ENCODE results near the gene CHST5.

CHST5 gene

DNA sequence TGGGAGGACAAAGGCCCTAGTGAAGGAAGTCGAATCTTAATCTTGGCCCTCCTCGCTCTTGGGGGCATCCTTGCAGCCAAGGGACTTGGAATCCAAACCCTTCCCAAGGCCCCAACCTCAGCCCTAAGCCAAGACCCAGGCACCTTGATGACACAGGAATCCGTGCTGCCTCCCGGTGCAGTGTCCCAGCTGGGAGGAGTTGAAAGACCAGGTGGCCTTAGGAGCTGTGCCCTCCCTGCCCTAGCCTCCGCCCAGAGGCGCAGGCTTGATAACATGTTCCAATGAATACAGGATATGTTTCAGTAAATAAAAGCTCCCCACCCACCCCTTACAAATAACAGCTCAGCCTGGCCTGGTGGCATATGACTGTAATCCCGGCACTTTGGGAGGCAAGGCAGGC, at the start of gene CHST5:
Gene CHST5 (minus strand): TSS at position 208 of the 400 bp plus-strand sequence. CDS start 5,724 bp downstream, outside the sequence.
- no peak for DNase-seq (ENCODE audit: low read depth, low spot score)

DNA sequence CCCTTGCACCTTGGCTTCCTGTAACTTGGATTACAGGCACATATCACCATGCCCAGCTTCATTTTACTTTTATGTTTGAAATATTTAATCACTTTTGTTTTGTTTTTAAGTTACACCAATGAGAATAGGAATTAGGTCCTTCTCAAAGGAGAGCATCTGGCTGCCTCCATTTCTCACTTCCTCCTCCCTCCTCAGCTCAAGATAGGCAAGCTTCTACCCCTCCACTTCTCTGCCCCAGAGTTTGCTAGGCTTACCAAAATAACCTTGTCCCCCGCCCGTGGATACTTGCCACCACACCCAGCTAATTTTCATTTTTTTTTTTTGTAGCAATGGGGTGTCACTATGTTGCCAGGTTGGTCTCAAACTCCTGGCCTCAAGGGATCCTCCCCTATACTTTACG, 48.2 kb upstream of the CHST5 start:
- DNase-seq (ENCODE audit: low read depth, low spot score): no peak

GRCh38 chr16:75579281-75579834, 43.5 kb upstream of the CHST5 start:
- no peak for DNase-seq (ENCODE audit: low read depth, low spot score)

GRCh38 chr16:75578725-75579124, 42.8 kb upstream of the CHST5 start:
- DNase-seq (ENCODE audit: low read depth, low spot score): no peak

DNA sequence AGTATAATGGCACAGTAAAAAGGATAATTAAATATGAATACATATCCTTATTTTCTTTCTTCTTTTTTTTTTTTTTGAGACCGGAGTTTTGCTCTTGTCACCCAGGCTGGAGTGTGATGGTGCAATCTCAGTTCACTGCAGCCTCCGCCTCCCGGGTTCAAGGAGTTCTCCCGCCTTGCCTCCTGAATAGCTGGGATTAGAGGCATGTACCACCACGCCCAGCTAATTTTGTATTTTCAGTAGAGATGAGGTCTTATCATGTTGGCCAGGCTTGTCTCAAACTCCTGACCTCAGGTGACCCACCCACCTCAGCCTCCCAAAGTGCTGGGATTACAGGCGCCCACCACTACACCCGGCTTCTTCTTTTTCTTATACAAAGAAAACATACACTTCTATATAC, 42.3 kb upstream of the CHST5 start:
- DNase-seq (ENCODE audit: low read depth, low spot score): no peak

DNA sequence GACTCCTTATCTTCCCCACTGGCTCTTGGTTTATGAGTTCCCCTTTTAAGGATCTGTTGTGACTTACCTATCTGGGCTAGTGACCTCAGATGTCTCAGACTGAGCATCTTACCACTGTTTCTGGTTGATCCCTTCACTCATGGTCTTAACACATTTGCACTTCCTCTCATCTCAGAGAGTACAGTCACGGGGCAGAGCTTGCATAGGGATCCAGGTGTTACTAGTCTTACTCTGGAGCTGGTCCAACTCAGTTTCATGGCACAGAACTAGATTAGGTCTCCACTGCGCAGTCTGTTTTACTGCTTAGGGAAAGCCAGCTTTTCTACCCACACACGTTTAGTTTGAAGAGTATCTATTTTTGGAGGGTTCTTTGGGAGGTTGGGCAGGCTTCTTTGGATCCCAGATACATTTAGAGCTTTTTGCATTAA, 40.5 kb upstream of the CHST5 start:
- no peak for DNase-seq (ENCODE audit: low read depth, low spot score)

DNA sequence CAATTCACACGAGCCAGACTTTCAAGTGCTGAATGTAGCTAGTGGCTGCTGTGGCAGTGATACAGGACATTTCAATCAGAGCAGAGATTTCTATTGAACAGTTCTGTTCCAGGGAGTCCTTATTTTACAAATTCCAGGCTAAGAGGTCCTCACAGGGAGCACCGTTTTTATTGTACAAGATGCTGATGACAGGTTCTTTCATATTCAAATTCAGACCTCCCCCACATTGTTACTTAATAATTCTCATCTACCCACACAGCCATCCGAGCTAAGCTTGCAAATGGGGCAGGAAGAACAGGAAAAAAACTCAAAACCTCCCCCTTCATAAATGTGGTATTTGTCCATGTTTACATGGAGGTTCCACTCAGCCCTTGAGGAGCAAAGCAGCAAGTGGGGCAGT, 40.0 kb upstream of the CHST5 start:
- DNase-seq (ENCODE audit: low read depth, low spot score): no peak

DNA sequence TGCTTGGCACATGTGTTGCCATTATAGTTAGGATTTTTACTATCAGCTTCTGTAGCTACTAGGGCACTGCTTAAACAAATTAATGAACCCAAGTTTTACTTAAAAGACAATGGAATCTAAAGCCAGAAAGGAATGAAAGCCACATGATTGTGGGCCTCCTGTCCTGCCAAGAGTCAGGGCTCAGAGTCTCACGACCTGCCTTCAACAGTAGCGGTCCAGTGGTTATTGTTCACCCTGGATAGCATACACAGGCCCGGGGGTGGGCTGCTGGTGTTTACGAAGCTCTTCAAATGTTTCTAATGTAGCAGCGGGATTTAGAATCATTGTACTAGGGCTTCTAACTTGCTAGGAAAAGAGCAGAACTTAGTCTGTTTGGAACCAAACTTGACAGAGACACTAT, 38.0 kb upstream of the CHST5 start:
- no peak for DNase-seq (ENCODE audit: low read depth, low spot score)

GRCh38 chr16:75572864-75573542, 37.1 kb upstream of the CHST5 start:
- no peak for DNase-seq (ENCODE audit: low read depth, low spot score)

DNA sequence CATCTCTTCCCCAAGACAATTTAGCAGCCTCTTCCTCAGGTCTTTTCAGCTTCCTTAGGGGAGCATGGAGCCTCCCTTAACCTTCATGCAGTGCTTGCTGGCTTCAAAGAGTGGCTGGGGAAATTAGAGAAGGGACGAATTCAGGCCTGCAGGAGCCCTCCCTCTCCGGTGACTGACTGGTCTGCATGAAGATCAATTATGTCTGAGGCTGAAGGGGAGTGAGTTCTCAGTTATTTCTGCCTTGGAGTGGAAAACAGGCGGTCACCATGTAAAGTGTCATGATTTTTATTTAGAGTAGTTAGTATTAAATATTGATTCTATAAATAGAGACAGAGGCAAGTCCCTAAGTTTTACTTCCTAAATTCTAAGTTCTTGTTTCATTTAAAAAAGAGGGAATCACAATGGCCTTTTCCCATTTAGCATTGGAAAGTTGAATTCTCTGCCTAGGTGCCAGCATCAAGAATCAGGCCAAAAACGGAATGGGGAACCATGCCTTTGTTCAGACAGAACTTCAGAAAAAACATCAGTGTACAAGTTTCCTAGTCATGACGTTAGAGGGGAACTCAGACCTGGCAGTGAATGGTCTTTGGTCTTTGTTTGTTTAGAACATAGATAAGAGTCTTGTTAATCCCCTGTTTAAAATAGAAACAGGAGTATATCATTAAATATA, 34.6 kb upstream of the CHST5 start:
- DNase-seq (ENCODE audit: low read depth, low spot score): no peak

GRCh38 chr16:75567911-75568310, 32.0 kb upstream of the CHST5 start:
- DNase-seq (ENCODE audit: low read depth, low spot score): no peak

- no peak for DNase-seq (ENCODE audit: low read depth, low spot score)
These were observed 30.9 kb upstream of the CHST5 start for GRCh38 chr16:75566758-75567255.

DNA sequence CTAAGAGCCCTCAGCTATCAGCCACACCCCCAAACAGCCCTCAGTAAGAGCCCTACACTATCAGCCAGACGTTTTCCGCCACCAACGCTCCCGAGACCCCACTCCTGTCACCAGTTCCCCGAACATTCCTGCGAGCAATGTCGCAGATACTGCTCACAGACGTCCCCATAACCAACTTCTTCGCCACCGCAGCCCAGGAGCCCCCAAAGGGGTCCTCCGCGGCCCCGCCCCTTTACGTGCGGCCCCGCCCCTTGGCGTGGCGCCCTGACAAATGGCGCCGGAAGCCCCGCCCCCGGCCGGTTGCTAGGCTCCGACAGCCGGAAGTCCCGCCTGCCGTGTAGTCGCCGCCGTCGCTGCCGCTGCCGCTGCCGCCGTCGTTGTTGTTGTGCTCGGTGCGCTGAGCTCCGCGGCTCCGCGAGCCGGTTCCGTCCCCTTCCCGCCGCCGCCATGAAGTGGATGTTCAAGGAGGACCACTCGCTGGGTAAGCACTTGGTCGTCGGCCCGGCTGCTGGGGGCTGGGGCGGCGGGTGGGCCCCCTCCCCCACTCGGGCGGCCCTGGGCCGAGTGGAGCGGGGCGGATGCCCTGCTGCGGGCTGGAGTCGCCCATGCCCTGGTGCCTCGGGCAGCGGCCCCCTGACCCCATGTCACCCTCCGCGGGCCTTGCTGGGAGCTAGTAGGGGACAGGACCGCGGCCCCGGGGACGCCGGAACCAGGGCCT, 30.3 kb upstream of the CHST5 start, which contains the start of gene GABARAPL2:
Gene GABARAPL2 (plus strand): TSS at position 340 of the 718 bp plus-strand sequence. CDS start 108 bp downstream, at position 448.
- no peak for DNase-seq (ENCODE audit: low read depth, low spot score)

GRCh38 chr16:75565640-75566039, 29.7 kb upstream of the CHST5 start:
- DNase-seq (ENCODE audit: low read depth, low spot score): no peak

- no peak for DNase-seq (ENCODE audit: low read depth, low spot score)
These were observed 23.9 kb upstream of the CHST5 start for GRCh38 chr16:75559564-75560372.

GRCh38 chr16:75558846-75559401, 23.0 kb upstream of the CHST5 start:
- DNase-seq (ENCODE audit: low read depth, low spot score): no peak

GRCh38 chr16:75556431-75556950, 20.6 kb upstream of the CHST5 start:
- DNase-seq (ENCODE audit: low read depth, low spot score): no peak

- DNase-seq (ENCODE audit: low read depth, low spot score): peak; percentile 79
These were observed 20.0 kb upstream of the CHST5 start, which contains the start of gene TMEM231 for GRCh38 chr16:75555707-75556430. TSS of gene TMEM231 (minus strand) at chr16:75556252. CDS start at chr16:75556209, 43 bp downstream.

- DNase-seq (ENCODE audit: low read depth, low spot score): peak; percentile 86
These were observed 19.4 kb upstream of the CHST5 start for GRCh38 chr16:75555213-75555706.

DNA sequence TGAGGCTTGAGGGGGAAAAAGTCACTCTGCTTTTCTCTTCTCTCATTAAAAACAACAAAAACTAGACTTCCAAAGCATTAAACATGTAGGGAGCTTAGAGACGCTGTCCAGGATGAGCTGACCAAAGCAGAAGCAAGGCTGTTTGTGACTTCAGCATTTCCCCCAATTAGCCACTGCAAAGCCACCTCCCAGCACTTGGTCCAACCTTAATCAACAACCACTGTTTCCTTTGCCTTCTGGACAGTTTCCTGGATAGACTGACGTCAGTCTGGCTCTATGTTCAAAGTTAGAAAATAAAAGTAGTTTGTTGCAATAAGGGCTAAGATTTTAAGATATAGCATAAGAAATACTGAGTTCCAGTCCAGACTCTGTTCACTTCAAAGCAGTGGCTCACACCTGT, 17.0 kb upstream of the CHST5 start:
- DNase-seq (ENCODE audit: low read depth, low spot score): no peak

Data from iPS DF 19.7 (cell line).